A673 (cell line): Measurements from ENCODE around the gene COL16A1. TPM values are rescaled to one million over a fixed set of nuclear protein-coding genes. Genes with fewer than 3 reads are reported as not detected.

Experiments used
- BruUV-seq: library from RNA; stranded (reverse); fragments of 400-500 nt; replicated peaks from 2 replicates; lab custom pipeline; 2021; lab: Mats Ljungman, UMichigan
- CTCF ChIA-PET: fragments of 300-600 bp; sonication (Branson Sonifier 250); formaldehyde crosslinking; loops from one replicate; lab custom pipeline; 2022; ENCODE audit warnings: antibody characterized with exemption; lab: Charles Lee
- POLR2A ChIA-PET: fragments of 300-600 bp; sonication (Branson Sonifier 250); formaldehyde crosslinking; loops from one replicate; lab custom pipeline; 2022; ENCODE audit warnings: antibody characterized with exemption; ENCODE audit not compliant: low non-redundant PET; lab: Charles Lee
- DNase-seq: peaks from one replicate; pipeline ENCODE4 v3.0.0-alpha.2; 2015; ENCODE audit warnings: low spot score
- H3K27ac ChIP-seq: fragments of 200-600 bp; sonication (generic); 2 replicates; pipeline ENCODE4 v1.5.1; 2016; ENCODE audit warnings: mixed run types, low read depth, mild to moderate bottlenecking, mixed read lengths, antibody characterized with exemption, low read length; ENCODE audit not compliant: poor library complexity, severe bottlenecking
- H3K27me3 ChIP-seq: fragments of 200-600 bp; sonication (generic); replicated peaks from 2 replicates; pipeline ENCODE4 v1.6.1; 2017; ENCODE audit warnings: mixed run types, low read depth, mild to moderate bottlenecking, mixed read lengths, antibody characterized with exemption, low read length; ENCODE audit not compliant: insufficient read depth, poor library complexity
- H3K36me3 ChIP-seq: fragments of 200-600 bp; sonication (generic); 2 replicates; pipeline ENCODE4 v1.6.1; 2016; ENCODE audit warnings: mixed run types, mild to moderate bottlenecking, mixed read lengths, antibody characterized with exemption, low read length; ENCODE audit not compliant: insufficient read depth, poor library complexity, severe bottlenecking
- H3K4me1 ChIP-seq: fragments of 200-600 bp; sonication (generic); 2 replicates; pipeline ENCODE4 v1.6.1; 2017; ENCODE audit warnings: mixed run types, mild to moderate bottlenecking, mixed read lengths, antibody characterized with exemption, low read length; ENCODE audit not compliant: insufficient read depth, poor library complexity, severe bottlenecking
- H3K4me3 ChIP-seq: fragments of 200-600 bp; sonication (generic); 2 replicates; pipeline ENCODE4 v1.5.1; 2016; ENCODE audit warnings: low read depth, mixed run types, mild to moderate bottlenecking, mixed read lengths, low read length; ENCODE audit not compliant: poor library complexity, severe bottlenecking
- H3K9me3 ChIP-seq: fragments of 200-600 bp; sonication (generic); 2 replicates; pipeline ENCODE4 v1.6.1; 2016; ENCODE audit warnings: mixed run types, low read depth, mild to moderate bottlenecking, mixed read lengths, antibody characterized with exemption, low read length; ENCODE audit not compliant: poor library complexity, severe bottlenecking
- EZH2 ChIP-seq: fragments of 200-600 bp; sonication (generic); IDR thresholded peaks from 2 replicates; pipeline ENCODE4 v1.6.1; 2017; ENCODE audit warnings: borderline replicate concordance, low read depth, mild to moderate bottlenecking, mixed read lengths, antibody characterized with exemption, low read length; ENCODE audit not compliant: poor library complexity, severe bottlenecking
- intact Hi-C: fragments of 100-400 bp; cut with micrococcal nuclease; formaldehyde crosslinking; loops from one replicate; pipeline ENCODE4 v1.10.0; 2022; ENCODE audit not compliant: unreplicated experiment
- total RNA-seq: library from RNA; stranded (reverse); gene quantifications from 2 replicates; pipeline ENCODE4 v1.2.3, GENCODE V29; 2021
- TF ChIP-seq, protein P1 (sequence below): fragments of 300-800, 200-600 bp; sonication (generic); conservative IDR thresholded peaks from 2 replicates; pipeline ENCODE4 v1.5.1; 2017; ENCODE audit warnings: low read depth, mild to moderate bottlenecking, antibody characterized with exemption, low read length, moderate library complexity, mixed read lengths

The COL16A1 gene
- total RNA-seq, 1 experiment from 2014 or later = 26.6 TPM

DNA sequence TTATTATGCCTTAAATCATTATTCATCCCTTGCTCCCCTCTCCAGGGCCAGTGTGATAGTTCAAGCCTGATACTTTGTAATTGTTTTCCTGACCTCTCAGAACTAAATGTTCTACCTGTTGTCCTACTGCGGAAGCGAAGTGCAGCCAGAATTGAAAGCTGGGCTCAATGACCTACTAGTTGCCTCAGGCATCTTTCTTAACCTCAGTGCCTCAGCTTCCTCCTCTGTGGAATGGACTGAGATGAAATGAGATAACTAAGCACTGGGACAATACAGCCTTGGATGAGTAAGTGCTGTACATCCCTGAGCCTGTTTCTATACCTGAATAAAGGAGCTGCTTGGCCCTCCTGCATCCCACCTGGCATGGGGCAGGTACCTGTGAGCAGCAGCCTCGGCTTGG, 26.4 kb downstream of the COL16A1 start:
- Histone ChIP-seq H3K4me1 (no peaks in the 10 kb centered on the region), H3K4me3 (no peak overlapping the region), H3K9me3 (no peaks in the 10 kb centered on the region), H3K27ac (no peak overlapping the region), H3K27me3 (no peaks in the 10 kb centered on the region), H3K36me3 (no peaks in the 10 kb centered on the region)
- ChIA-PET CTCF (no interaction called here), POLR2A (no interaction called here)
- DNase-seq = no peak
- BruUV-seq = no TSS peak
- intact Hi-C loops = no loop called here
- no peak for TF ChIP-seq EZH2
- TF ChIP-seq, protein P1, sequence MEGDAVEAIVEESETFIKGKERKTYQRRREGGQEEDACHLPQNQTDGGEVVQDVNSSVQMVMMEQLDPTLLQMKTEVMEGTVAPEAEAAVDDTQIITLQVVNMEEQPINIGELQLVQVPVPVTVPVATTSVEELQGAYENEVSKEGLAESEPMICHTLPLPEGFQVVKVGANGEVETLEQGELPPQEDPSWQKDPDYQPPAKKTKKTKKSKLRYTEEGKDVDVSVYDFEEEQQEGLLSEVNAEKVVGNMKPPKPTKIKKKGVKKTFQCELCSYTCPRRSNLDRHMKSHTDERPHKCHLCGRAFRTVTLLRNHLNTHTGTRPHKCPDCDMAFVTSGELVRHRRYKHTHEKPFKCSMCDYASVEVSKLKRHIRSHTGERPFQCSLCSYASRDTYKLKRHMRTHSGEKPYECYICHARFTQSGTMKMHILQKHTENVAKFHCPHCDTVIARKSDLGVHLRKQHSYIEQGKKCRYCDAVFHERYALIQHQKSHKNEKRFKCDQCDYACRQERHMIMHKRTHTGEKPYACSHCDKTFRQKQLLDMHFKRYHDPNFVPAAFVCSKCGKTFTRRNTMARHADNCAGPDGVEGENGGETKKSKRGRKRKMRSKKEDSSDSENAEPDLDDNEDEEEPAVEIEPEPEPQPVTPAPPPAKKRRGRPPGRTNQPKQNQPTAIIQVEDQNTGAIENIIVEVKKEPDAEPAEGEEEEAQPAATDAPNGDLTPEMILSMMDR = no peak

GRCh38 chr1:31675756-31676155, 28.1 kb downstream of the COL16A1 start:
- BruUV-seq = no TSS peak
- H3K36me3 ChIP-seq = no peaks in the 10 kb centered on the region
- no peak for DNase-seq
- TF ChIP-seq, protein P1 = no peak
- no peak for TF ChIP-seq EZH2
- no peak overlapping the region for H3K4me3 ChIP-seq
- no peaks in the 10 kb centered on the region for H3K27me3 ChIP-seq
- H3K4me1 ChIP-seq = peaks cover under 1% of the 10 kb centered on the region
- H3K9me3 ChIP-seq = no peaks in the 10 kb centered on the region
- ChIA-PET CTCF (interaction anchor here (0.6 kb wide), 1 partner anchor 316 kb away, joined by 3 read pairs; no protein-coding TSS in a partner anchor), POLR2A (no interaction called here)
- intact Hi-C loops = no loop called here
- no peak overlapping the region for H3K27ac ChIP-seq

- no TSS peak for BruUV-seq
- no peaks in the 10 kb centered on the region for H3K9me3 ChIP-seq
- no peak overlapping the region for H3K4me3 ChIP-seq
- DNase-seq = no peak
- POLR2A ChIA-PET = no interaction called here
- no peak overlapping the region for H3K27ac ChIP-seq
- peaks cover 6% of the 10 kb centered on the region for H3K4me1 ChIP-seq
- TF ChIP-seq EZH2 = no peak
- TF ChIP-seq, protein P1 = no peak
- H3K27me3 ChIP-seq = no peaks in the 10 kb centered on the region
- CTCF ChIA-PET = no interaction called here
- intact Hi-C loops = no loop called here
- no peaks in the 10 kb centered on the region for H3K36me3 ChIP-seq
Observed at GRCh38 chr1:31675161-31675560, 28.7 kb downstream of the COL16A1 start.
